ENCODE measurements around the gene B9D1.
A peak's percentile ranks its signal among the peaks of the same experiment; 100 is the strongest.
"Not testable (repeated sequence)": the region's sequence is repeated elsewhere in the genome, so short reads cannot be mapped to it uniquely, and the experiment has no call there.

The B9D1 gene

DNA sequence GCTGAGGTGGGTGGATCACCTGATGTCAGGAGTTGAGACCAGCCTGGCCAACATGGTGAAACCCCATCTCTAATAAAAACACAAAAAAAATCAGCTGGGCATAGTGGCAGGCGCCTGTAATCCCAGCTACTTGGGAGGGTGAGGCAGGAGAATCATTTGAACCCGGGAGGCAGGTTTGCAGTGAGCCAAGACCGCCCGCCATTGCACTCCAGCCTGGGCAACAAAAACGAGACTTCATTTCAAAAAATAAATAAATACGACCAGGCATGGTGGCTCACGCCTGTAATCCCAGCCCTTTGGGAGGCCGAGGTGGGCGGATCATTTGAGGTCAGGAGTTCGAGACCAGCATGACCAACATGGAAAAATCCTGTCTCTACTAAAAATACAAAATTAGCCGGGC lies 9.1 kb downstream of the B9D1 start:
- DNase-seq, result not testable (repeated sequence)

DNA sequence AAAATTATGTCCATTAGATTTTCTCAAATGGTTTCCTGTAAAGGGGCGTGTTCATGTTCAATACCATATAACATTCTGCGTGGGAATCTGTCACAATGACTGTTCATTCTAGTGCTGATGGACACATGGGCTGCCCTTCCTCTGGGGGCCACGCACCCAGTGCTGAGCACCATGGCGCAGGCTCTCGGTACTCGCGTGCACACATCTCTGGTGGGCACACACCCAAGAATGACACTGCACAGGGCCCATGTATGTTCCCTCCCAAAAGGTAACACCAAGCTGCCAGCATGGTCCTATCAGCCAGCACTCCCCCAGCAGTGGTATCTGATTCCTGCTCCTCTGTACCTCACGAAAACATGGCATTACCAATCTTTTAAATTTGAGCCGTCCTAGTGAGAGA lies 13.7 kb downstream of the B9D1 start:
- no peak for DNase-seq

DNA sequence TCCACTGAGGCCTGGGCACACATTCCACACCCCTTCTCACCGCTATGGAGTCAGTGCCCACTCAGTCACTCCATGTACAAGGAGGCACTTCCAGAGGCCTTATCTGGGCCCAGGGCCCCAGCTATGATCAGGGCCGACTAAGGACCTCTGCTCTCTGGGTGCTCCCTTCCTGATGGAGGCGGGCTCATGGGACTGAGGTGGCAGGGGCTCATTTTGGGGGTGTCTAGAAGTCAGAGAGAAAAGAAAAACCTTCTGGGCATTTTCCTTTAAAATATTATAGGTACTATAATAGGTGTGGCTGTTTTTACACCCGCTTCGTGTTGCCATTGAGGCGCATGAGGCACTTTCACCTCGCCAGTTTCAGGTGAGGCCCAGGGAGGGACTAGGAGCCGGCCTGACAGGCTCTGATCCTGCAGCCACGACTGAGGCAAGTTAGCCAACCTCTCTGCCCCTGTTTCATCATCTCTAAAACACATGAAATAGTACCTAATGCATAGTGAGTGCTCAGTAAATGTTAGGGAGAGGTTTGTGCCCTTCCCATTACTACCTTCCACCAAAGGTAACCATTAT lies 14.4 kb downstream of the B9D1 start:
- no peak for DNase-seq

DNA sequence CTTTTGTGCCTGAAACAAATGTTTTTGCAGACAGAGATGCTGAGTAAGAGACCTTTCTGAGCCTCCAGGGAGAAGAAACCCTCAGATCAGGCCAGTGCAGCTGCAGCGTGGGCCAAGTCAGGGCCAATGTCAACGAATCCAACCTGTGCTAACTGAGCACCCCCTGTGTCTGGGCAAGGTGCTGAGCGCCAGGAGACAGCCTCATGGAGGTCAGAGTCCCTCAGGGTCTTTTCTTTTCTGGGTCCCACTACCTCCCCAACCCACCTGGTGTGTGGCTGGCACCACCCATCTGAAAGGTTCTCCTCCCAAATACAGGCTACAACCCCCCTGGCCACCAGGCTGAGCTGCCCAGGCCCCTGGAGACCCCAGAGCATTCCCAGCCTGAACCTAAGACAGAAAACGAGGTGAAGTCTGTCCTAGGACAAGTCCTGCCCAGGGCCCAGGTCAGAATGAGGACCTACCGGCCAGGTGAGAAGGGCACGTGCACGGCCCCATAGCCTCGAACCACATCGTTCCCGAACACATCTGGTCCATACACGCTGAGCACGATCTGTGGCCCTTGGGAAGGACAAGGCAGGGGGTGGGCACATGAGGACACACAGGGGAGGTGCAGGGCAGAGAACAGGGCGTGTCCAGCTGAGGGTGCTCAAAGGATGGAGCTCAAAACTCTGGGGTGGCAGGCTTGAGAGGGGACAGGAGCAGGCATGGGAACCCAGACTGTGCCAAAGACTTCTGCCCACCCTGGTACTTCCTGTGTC lies 15.0 kb downstream of the B9D1 start:
- no peak for DNase-seq

DNA sequence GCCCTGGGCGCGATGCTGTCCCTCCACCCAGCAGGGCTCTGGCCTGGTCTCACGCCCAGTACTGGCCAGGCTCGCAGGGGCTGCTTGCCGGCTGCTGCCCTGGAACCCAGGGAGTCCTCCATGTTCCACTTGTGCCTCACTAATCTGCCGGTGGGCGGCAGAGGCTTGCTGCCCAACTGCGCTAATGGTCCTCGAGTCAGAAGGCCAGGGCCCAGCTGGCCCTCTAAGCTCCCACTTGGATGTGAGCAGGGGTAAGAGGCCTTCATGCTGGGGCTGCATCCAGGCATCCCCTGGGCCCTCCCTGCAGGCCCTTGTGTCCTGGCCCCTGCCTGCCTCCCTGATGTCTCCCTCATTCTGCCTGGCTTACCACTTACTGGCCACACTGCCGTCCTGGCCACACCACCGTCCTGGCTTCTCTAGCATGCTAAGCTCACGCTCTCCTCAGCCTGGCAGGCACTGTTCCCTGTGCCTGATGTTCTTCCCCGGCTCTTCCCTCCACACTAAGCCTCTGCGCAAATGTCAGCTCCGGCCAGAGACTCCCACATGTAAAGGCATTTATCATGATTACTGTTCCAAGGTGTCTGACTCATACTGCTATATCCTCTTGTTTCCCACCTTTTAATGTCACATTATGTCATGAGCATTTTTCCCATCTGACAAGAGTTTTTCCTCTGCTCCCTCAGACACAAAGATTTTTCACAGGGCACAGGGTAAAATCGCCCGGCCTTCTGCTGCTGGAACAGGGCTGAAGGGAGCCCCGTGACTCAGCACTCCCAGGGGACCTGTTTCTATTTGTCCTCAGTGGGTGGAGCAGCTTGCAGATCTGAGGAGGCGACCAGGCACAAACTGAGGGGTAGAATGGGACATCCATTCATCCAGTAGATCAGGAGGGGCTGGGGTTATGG lies 15.9 kb downstream of the B9D1 start:
- DNase-seq, result no peak

DNA sequence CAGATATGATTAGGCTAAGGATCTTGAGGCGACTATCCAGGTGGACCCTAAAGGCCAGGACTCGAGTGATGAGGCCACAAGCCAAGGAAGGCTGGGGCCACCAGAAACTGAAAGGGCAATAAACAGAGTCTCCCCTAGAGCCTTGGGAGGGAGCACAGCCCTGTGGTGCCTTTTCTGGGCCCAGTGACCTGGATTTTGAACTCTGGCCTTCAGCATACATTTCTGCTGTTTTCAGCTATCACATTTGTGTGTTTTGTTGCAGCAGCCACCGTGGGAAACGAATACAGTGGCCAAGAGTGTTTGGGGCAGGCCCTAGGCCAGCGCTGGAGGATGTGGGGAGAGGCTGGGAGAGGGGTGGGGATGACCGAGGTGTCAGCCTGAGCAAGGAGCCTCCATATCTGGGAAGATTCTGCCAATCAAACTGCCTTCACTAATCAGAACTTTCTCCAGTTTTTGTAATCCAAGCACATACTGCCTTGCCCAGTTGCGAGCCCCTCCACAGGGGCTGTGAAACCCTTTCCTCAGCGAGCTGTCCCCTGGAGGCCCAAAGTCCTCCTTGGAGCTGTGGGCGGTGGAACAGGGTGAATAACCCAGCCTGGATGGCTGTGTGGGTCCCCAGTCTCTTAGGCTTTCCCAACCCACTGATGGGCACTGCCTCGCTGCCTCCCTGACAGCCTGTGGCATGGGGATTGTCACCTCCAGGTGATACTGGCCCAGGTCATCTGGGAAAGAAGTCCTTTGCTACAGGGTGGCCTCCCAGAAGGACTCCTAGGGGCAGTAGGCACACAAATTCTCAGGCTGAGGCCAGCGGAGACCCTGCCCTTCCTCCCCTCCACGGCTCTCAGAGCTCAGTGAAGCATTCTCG lies 16.8 kb downstream of the B9D1 start:
- no peak for DNase-seq

DNA sequence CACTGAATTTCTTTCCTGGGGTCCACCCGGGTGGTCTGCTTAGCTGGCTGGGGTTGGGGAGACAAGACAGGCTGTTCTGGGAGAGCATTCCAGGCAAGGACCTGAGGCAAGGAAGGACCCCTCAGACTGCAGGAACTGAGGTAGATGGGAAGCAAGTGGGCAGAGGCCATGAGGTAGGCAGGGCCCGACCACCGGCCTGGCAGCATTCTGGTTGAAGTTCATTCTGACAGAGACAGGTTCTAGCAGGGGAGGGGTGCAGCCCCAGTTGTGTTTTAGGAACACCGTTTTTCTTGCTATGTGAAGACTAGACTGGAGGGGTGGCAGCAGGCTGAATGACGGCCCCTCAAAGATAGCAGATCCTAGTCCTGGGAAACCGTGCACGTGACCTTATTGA lies 17.5 kb downstream of the B9D1 start:
- no peak for DNase-seq

DNA sequence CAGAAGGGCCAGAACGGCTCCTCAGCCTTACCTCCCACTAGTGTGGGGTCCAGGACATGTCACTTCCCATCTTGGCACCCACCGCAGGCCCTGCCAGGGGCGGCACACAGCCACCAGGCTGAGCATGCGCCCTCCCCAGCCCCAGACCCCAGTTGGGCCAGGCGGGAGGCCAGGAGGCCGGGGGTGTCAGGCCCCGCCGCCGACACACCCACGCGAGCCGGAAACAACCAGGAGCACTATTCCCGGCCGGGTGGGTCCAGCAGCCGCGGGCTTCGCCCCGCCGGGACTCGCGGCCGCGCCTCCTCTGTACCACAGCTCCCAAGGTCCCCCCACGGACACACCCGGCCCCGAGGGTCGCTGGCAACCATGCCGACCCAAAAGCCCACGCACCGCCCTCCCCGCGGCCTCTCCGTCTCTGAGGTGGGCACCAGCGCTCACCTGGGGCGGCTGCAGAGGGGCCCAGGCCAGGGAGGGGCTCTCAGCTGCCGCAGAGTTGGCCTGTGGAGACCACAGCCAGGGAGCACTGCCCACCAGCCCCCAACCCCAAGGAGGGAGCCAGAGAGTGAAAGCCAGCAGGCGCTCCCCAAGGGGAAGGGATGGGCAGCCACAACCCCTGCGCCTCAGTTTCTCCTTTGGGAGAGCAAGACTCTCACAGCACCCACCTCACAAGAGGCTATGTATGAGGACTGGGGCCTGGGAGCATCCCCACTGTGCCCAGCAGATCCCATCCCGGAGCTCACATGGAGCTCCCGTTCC lies 18.0 kb downstream of the B9D1 start:
- DNase-seq, result no peak

DNA sequence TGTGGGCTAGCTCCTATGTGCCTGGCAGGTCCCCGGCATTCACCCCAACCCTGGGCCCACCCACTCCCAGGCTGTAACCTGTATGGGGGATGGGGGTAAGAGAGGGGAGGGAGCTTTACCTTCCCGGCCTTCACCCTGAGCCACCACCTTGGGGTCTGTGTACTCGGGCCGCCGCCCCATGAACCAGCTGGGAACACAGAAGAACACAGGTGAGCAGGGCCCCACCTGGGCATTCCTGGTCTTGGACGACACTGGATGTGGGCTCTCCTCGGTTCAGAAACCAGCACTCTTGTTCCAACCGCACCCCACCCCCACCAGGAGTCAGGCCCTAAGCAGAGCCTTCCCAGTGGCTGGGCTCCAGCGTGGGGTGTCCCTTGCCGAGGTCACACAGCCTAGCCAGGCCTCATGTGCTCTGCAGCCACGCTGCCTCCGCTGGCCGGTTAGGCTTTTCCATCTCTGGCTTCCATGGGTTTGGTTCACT lies 18.8 kb downstream of the B9D1 start:
- no peak for DNase-seq

DNA sequence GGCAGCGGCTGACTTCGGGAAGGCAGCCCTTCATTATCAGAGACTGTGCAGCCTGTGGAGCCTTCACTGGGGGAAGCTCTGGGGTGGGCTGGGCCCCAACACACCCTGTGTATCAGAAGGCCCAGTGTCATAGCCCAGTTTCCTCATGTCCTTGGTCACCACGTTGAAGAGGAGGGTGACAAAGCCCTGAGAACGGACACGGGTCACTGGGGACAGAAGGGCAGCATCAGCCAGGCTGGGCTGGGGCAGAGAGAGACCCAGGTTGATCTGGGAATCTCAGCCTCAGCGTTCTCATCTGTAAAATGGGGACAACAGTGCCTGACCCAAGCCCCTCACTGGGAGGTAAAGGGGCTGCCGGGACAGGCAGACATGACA lies 19.3 kb downstream of the B9D1 start:
- no peak for DNase-seq

DNA sequence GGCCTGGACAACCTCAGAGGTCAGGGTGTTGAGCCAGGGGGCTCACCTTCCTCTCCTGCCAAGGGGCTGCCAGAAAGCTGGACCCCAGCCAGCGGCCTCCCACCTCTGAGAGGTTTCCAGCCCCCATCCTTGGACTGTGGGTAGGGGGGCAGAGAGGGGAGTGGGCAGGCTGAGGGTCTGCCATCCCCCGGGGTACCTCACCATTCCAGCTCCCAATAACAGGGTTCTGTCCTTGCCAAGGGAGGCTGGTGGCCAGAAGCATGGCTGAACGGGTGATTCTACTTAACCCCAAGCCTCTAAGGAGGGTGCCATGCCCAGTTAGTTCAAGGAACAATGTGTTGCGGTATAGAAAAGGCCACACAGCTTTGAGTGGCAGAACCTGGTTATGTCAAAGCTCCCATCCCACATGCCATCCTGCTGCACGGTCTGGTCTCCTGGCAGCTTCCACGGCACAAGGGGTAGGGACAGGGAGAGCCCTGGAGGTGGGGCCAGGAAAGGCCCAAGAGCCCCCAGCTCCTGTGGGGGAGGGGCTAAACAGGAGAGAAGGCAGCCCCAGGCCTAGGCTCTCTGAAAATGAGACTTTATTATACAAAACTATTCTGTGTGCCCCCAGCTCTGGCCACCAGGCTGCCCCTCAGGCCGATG lies 19.8 kb downstream of the B9D1 start:
- no peak for DNase-seq

DNA sequence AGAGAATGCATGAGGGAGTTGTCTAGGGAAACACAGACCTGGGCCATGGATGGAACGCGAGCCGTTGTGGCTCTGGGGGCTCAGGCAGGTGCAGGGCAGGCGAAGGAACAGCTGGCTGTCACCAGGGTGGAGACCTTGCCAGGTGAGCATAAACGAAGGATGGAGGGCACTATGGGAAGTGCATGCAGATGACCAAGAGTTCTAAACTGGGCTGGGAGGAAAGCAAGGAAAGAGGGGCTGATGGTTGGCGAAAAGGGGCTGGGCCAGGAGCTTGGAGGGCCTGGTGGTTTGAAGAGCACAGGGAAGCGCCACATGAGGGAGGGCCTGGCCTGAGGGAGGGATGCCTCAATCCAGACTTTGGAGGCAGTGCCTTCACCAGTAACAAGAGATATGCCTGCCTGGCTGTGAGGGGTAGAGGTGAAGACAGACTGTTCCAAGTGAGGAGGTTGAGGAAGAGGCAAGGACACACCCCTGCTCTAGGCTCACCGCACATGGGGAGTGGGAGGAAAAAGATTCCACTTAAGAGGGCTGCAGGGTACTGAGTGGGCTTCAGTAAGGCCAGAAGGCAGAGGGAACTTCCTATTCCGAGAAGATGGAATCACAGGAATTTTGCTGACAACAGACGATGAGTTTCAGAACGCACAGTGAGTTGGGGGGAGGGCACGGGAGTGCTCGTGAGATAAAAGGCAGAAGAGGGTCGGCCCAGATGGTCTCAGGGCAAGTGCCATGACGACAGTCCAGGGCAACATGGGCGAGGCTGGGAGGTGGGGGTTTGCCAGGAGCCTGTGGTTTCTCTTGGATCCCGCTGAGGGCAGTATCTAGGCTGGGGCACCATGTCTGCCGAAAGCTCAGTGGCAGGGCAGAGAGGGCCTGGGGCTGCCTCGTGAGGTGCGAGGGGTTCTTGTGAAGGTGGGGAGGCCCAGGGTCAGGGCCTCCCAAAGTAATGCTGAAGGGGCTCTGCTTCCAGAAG lies 20.6 kb downstream of the B9D1 start:
- DNase-seq, result no peak

DNA sequence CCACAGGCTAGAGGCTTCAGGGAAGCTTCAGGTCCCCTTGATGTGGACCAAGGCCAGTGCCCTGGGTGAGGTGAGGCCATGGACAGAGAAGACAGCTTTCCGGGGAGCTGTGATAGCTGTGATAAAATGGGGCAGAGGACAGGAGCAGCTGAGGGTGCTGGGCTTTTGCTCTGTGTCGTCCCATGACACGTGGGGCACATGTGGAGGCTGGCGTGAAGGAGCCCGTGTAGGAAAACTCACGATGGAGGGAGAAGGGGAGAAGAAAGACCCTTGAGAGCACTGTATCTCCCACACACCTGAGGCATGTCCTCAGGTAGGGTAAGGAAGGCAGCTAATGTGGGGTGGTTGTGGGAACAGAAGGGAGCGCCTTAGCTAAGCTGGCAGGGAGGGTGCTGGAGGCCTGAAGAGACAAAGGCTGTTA lies 21.3 kb downstream of the B9D1 start:
- no peak for DNase-seq

DNA sequence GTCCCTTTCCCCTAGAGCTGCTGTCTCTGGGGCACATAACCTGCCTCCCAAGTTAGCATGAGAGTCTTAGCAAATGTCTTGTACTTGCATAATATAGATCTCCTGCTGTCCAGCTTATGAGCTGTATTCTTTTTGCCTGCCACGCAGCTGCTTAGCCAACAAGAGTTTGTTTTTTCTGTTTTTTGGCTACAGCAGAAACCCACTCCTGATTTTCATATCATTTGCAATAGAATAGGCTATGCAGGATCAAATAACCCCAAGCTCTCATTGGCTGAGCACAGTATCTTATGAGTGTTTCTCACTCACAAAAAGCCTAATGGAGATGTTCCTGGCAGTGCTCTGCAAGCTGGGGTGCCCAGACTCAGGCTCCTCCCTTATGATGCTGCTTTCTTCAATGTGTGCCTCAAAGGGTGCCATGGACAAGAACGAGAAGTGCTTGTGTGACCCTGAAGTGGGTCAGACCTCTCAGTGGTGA lies 23.1 kb downstream of the B9D1 start:
- DNase-seq, result no peak

DNA sequence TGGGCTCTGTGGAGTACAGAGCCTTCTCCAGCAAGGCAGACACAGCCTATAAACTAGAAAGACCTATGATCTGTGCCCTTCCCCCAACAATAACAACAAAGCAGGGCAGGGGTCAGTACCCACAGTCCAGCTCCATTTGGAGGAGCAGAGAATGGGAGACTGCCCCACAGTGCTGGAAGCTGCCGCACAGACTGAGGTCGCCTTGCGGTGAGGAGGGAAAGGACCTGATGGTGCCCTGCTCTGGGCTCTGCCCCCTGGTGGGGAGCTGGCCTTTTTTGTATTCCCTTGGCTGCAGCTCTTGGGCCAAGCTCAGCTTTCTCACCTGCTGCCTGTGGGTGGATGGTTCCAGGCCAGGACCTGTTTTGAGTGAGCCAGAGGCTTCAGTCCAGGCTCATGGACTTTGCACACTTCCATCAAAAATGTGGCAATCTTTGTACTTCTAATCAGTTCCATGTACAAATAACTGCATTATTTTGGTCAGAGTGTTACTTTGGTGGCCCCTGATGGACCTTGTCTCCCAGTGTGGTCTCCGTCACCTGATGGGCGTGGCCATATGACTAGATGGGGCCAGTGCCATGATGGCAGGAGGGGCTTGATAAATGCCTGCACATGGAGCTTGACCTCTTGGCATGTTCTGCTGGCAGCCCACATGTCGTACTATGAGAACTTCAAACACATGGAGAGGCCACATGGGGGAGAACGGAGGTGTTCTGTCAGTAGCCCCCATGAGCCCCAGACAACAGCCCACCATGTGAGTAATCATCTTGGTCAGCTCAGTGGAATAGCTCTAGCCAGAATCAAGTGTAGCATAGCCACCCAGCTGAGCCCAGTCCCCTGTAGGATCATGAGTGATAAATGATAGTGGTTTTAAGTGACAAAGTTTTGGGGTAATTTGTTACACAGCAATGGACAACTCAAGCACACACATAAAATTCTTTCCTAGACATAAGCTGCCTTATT lies 24.2 kb downstream of the B9D1 start:
- DNase-seq, result peak; percentile 35

DNA sequence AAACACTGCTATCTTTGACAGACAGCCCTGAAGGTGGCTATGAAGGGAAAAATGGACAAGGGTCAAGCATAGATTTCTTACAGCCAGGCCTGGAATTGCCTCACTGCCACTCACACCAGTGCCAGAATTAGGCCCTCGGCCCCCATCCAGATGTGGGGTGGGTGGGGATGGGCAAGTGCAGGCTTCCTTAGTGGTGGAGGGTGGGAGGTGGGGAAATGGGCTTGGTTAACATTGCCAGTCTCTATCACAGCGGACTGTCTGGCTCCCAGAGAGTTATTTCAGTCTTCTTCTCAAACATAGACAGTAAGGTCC lies 24.9 kb downstream of the B9D1 start:
- DNase-seq, result no peak

DNA sequence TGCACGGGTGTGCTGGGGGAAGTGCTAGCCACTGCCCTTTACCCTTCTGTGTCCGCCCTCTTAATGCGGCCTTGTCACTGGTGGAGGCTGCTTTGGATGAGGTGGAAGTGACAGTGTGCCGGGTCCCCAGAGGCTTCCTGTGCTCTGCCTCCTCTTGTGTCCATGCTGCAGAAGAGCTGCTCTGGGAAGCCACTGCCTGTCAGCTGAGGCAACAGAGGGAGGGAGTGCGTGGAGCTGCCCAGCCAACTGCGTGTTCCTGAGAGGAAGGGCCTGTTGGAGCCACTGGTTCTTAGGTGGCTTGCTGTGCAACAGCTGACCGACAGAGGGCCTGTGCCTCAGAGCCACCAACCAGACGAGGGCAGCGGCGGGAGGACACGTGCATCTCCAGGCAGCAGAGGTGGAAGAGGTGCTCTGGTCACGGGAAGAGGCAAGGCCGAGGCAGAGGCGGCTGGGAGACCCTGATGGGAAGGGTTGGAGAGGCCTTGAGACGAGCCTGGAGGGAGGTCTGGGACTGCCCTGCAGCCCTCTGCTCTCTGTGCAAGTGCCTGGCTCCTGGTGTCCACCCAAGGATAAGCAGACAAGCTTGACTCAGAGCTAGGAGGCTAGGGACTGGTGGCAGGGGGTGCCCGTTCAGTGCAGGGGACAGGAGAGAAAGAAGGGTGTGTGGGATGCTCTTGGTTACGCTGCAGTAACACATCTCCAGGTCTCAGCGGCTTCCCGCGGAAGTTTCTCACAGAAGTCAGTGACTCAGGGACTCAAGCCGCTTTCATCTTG lies 25.4 kb downstream of the B9D1 start:
- no peak for DNase-seq

DNA sequence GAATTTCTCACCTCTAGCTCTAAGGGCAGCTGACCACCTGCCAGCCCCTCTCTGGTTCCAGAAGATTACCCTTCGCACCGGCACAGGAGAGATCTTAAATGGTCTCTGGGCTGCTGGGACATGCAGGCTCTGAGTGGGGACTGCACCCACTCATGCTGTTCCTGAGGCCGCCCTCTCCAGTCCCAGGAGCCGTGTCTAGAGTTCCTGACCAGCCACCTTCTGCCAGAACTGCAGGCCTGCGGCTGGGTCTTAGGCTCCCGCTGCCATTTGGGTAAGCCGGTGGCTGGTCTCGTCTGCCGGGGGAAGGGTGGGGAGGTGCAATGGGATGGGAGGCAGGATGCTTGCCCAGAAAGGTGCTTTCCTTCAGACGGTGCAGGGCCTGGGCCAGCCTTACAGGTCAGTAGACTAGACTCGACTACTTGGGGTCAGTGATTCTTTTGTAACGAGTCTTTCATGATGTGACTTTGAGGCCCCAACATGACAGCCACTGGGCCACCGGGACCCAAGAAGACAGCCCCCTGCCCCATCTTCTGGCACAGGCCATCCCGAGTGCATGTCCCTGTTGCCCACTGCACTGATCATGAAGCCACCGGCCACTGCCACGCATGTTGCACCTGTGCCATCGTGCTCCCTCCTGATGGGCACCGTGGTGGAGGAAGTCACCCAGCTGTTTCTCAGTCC lies 26.4 kb downstream of the B9D1 start:
- DNase-seq, result no peak

Measured in activated T-cell treated with anti-CD3 and anti-CD28 coated beads for 4 hours (primary cell).